GM21423 (cell line): ENCODE results near the gene MLX.

ENCODE experiments used
- ATAC-seq: cut with Tn5 transposase; IDR thresholded peaks from one replicate; pipeline ENCODE4 v1.9.1; 2021; ENCODE audit warnings: mild to moderate bottlenecking, moderate library complexity; ENCODE audit not compliant: unreplicated experiment

MLX gene, protein sequence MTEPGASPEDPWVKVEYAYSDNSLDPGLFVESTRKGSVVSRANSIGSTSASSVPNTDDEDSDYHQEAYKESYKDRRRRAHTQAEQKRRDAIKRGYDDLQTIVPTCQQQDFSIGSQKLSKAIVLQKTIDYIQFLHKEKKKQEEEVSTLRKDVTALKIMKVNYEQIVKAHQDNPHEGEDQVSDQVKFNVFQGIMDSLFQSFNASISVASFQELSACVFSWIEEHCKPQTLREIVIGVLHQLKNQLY

DNA sequence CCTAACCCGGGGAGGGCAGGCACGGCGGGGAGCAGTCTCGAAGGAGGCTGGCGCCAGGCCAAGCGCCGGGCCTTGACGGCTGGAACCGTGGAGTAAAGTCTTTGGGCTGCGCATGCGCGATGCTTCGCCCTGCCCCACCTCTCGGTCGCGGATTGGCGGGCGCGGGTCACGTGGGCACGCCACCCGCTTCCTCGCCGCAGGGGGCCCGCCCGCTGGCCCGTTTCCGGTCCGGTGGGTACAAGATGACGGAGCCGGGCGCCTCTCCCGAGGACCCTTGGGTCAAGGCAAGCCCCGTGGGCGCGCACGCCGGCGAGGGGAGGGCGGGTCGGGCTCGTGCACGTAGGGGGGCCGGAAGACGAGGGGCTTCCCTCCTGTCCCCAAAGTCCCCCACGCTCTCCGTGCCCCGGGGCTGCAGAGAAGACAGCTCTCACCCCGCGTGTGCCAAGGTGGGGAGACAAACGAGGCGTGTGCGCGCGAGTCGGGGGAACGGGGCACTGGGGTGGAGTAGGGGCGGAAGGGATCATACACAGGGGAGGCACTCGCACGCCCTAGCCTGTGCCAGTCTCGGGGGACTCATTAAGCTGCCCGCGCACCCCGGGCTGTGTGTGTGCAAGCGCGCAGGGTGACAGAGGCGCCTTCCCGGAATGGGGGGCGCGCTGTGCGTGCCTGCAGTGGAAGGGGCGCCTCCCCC, at the start of gene MLX:
Gene MLX, plus strand, starts transcription at position 218 of the 691 bp plus-strand sequence. Its CDS starts 25 bp downstream, at position 243.
- peak; percentile 56 for ATAC-seq

GRCh38 chr17:42517516-42517915, 49.4 kb upstream of the MLX start:
- ATAC-seq: no peak

DNA sequence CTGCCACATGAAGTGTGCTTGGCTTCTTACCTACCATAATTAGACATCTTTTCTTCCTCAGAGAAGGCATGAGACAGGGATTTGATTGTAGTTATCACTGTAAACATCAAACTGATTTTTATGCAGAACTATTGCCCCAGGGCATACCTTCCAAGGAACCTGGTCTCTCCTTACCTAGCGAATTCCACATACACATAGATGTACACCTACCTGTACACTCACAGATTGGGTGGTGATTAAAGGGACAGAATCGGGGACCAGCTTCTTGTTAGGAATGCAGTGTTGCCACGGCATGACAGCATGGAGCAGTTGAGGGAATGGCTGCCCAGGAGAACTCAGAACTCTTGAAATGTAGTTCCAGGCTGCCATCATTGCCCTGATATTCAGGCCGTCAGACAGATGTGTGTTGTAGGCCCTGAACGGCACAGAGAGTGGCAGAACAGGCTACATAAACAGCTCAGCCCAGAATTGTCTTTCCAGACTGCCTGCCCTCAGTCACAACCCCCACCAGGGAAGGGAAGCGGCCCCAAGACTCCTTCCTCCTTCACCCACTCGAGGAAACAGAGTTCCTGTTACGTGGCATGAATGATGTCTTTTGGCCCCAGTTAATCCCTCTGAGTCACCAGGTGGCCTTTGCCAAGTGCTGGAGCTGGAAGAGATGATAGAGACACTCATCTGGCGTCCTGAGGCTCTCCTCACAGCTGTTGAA, 48.7 kb upstream of the MLX start:
- no peak for ATAC-seq

DNA sequence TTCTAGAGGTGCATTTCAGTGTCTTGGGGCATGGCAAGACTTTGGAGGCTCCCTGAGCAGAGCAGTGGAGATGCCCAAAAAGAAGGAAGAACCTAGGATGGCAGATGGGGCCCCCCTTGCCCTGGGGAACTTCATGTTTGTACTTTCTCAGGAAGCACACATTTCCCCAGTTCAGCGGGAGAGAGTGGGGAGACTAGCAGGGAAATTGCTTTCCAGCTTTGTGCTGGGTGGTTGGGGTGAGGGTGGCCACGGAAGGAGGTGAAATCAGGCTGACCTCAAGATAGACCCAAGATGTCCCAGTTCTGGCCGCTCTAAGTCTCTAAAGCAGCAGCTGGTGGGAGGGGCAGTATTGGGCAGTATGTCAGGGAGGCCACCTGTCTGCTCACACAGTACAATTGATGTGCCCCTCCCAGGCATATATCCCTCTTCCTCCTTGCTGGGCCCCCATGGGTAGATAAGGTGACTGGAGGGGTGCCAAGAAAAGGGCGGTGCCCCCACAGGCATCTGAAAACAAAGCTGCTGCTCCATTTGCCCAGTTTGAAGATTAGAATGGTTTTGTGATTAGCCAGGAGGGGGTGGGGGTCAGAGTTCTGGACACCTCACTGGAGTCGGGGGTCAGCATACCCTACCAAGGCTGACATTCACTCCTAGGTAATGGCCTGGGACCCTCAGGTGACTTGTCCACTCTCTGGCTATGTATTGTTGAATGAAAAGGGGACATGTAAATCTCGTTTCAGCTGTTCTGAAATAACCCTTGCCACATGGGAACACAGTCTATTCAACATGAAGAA, 48.0 kb upstream of the MLX start:
- no peak for ATAC-seq

DNA sequence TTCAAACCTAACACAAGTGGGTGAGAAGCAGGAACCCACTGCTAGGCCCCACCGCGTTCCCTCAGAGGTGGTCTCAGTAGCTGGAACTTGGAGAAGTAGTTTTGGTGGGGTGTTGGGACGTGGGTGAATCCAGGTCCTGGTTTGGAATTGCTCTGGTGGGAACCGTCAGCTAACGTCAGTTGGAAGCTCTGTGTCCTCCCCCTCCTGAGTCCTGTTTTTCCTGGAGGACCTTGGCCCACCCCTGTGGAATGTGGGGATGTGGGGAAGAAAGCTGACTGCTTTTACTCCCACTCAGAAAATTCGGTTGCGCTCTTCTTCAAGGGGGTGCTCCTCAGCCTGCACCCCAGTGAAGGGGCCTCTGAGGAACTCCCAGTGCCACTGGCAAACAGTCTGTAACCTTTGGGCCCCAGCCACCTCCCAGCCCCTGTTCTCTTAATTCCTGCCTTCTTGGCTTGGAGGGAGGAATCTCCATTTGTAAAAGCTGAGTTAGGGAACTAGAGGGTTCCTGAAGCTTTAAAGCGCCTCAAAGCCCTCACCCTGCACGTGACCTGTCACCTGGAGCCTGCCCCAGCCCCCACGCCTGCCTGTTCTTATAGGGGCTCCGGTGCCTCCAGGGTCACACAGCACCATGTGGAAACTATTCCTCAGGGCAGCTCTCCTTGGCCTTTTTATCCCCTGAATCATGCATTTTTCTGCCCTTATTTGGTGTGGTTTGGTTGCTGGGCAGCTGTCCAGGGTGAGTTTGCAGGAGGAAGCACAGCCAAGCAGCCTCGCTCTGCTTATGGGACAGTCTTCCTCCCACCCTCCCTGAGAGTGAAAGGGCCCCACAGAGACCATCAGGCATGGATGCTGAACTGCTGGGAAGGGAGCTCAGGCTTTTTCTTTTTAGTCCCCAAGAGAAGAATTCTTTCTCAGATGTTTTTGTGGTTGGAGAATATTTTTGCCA, 47.1 kb upstream of the MLX start:
- no peak for ATAC-seq

DNA sequence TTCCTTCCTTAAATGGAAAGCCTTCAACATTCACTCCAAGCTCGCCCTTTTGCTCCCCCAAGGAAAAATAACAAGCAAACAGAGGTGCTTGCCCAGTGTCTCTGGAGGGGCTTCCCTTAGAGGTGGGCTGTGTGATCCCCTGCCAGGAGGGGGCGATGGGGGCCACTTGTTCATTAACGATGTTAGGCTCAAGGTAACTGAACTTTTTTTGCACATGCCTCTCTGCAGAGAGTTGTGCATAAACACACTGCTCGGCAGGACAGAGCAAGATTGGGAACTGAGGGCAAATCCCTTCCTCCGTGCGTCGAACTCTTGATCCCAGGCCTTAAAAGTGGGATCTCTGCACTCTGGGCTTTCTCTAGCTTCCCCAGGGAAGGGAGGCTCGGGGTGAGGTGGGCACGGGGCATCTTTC, 46.4 kb upstream of the MLX start:
- no peak for ATAC-seq

- ATAC-seq: no peak
Measured at GRCh38 chr17:42521036-42521435, 45.9 kb upstream of the MLX start.

DNA sequence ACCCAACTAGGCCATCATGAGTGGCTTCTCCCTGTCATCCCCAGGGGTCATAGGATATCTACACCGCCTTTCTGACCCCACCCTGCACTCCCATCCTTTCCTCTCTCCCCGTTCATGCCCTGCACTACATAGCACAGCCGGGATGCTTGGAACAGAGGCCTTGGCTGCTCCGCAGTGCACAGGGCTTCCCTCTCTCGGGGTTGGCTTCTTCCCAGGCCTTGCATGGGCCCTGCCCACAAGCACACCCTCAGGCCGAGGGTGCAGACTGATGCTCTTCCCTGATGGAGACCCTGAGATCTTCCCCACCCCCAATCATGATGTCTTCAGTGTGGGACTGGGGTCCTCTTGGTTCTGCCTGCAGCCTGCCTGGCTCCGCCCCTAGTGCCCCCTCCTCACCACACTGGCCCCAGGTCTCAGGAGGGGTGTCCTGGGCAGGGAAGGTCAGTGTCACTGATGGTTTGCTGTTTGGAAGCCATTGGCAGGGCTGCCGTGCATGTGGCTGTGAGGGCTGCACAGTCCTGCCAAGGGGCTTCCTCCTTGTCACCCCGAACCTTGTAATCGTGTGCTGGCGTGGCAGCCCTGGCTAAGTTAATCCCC, 45.1 kb upstream of the MLX start:
- no peak for ATAC-seq

- ATAC-seq: no peak
Measured at GRCh38 chr17:42522263-42522790, 44.6 kb upstream of the MLX start.

DNA sequence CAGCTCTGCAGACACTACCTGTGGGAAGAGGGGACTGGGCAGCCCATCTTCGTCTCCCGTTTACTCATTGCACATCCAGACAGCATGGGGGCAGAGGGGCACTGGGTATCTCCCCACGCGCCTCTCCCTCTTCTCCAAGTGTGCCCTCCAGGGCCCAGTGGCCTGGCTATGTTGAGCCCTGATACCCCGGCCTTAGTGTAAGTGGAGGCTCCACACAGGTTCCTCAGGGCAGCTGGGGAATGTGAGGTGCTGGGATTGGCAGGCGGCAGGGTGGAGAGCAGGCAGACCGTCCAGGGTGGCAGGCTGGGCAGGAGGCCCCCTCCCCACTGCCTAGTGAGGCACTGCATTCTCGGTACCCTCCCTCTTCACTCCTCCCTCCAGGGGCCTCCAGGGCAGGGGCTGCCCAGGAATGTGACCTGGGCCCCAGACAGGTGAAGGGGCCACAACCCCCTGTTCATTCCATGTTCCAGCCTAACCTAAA, 44.1 kb upstream of the MLX start:
- no peak for ATAC-seq

DNA sequence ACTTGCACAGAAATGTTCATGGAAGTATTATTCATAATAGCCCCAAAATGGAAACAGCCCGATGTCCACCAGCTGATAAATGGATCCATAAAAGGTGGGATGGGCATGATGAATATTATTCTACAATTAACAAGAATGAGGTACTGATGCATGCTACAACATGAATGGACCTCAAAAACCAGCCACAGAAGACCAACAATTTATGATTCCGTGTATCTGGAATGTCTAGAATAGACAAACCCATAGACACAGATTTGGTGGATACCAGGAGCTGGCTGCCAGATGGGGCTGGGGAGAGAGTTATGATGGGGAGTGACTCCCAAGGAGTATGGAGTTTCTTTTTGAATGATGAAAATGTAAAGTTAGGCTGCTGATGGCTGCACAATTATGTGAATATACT, 41.7 kb upstream of the MLX start:
- no peak for ATAC-seq

- no peak for ATAC-seq
Measured at GRCh38 chr17:42526031-42526444, 40.9 kb upstream of the MLX start.

- ATAC-seq: no peak
Measured at GRCh38 chr17:42527932-42528331, 39.0 kb upstream of the MLX start.

DNA sequence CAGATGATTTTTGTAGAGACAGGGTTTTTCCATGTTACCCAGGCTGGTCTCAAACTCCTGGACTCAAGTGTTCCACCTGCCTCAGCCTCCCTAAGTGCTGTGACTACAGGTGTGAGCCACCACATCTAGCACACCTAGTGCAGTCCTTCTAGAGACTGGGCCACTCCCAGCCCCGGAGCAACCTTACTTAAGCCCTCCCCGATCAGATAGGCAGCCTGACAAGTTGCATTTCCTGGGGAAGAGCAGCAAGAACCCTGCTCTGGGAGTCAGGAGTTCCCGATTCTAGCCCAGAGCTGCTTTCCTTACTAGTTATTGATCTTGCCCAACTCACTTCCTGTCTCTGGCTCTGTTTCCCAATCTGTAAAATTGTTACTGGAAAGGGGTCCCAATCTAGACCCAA, 37.8 kb upstream of the MLX start:
- ATAC-seq: no peak

- no peak for ATAC-seq
Measured at GRCh38 chr17:42530952-42531454, 35.9 kb upstream of the MLX start.

- ATAC-seq: no peak
Measured at GRCh38 chr17:42531455-42532354, 35.2 kb upstream of the MLX start.

DNA sequence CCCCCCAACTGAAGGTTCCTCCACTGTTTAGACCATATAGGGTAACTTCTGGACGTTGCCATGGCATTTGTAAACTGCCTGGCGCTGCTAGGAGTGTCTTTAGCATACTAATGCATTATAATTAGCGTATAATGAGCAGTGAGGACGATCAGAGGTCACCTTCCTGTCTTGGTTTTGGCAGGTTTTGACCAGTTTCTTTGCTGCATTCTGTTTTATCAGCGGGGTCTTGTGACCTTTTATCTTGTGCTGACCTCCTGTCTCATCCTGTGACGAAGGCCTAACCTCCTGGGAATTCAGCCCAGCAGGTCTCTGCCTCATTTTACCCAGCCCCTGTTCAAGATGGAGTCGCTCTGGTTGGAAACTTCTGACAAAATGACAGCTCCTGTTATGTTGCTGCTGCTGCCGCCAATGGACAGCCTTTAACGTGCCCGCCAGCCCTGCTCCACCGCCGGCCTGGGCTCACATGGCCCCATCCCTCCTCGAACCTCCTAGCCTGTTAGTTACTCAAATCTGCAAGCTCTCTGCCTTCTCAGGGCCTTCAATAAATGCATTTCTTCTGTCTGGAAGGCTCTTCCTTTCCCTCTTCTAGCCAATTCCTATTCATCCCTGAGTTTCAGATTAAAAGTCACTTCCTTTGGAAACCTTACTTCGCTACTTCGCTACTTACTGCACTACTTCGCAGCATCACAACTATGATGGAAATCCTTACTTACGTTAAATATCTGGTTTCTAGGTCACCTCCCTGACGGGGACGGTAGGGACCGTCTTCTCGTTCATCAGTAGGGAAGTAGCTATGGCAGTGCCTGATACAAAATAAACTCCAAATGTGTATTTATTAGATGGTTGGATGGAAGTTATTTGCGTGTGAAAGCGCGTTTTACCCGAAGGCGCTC, 31.5 kb upstream of the MLX start:
- no peak for ATAC-seq
